Activated CD4-positive, alpha-beta memory T cell treated with anti-CD3 and anti-CD28 coated beads for 36 hours (primary cell): ENCODE data around the gene TNFSF10. TPM values are rescaled to one million over a fixed set of nuclear protein-coding genes. Genes with fewer than 3 reads are reported as not detected.
"Not testable (repeated sequence)": the region's sequence is repeated elsewhere in the genome, so short reads cannot be mapped to it uniquely, and the experiment has no call there.

Experiments
- CTCF ChIA-PET: fragments of 350-600 bp; sonication (Branson Sonifier 250); formaldehyde crosslinking; loops from one replicate; lab custom pipeline; 2021; ENCODE audit warnings: antibody characterized with exemption, inconsistent platforms; lab: Charles Lee
- POLR2A ChIA-PET: fragments of 350-600 bp; sonication (Branson Sonifier 250); formaldehyde crosslinking; loops from one replicate; lab custom pipeline; 2021; ENCODE audit warnings: antibody characterized with exemption; lab: Charles Lee
- DNase-seq: peaks from one replicate; pipeline ENCODE4 v3.0.0-alpha.2; 2020
- H3K27ac Mint-ChIP-seq: one replicate; pipeline ENCODE4 v1.8.0; 2021; ENCODE audit warnings: mixed read lengths
- H3K27me3 Mint-ChIP-seq: one replicate; pipeline ENCODE4 v1.8.0; 2021; ENCODE audit warnings: mixed read lengths
- H3K36me3 Mint-ChIP-seq: one replicate; pipeline ENCODE4 v1.8.0; 2021; ENCODE audit warnings: mixed read lengths
- H3K4me1 Mint-ChIP-seq: one replicate; pipeline ENCODE4 v1.8.0; 2021; ENCODE audit warnings: low read depth, mixed read lengths
- H3K4me3 Mint-ChIP-seq: one replicate; pipeline ENCODE4 v1.8.0; 2021; ENCODE audit warnings: mild to moderate bottlenecking, mixed read lengths
- H3K9me3 Mint-ChIP-seq: one replicate; pipeline ENCODE4 v1.8.0; 2021; ENCODE audit warnings: mixed read lengths
- intact Hi-C: fragments of 100-400 bp; cut with micrococcal nuclease; formaldehyde crosslinking; loops from one replicate; pipeline ENCODE4 v1.15.1; 2023
- total RNA-seq, 2 experiments: library from RNA; stranded (reverse); gene quantifications; one replicate each; pipeline ENCODE4 v1.2.3, GENCODE V29; 2021

The TNFSF10 gene
- total RNA-seq, 2 experiments from 2014 or later, result 30.1 to 31.8 TPM

DNA sequence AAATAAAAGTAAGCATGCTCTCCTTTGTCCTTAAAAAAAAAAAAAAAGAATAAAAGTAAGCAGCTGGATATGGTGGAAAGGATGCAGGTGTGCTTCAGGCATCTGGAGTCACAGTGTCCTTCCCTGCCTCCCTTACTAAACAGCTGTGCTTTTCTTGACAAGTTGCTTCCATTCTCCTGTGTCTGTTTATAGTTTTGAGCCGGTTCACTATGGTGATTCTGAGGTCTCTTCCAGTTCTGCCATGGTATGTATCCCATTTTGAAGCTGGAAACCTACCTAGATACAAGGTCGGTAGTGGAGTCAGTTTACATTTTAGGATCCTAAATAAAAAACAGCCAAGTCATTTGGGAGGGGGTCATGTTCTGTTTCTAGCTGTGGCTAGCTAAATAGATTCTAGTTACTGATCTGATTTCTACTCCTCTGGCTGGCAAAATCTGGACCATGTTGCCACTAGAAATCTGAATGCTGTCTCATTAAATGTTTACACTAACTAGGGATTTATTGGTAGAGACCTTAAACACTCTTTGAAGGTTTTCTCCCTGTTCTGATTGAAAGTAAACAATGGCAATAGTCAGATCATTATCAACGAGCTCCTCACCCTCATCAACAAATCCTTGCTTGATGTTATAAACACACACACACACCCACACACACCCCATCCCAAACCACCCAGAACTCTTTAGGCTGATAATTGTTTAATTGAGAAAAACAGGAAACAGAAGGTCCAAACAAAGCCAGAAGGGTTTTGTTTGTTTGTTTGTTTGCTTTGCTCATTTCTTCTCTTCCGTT lies 7.9 kb downstream of the TNFSF10 start:
- intact Hi-C loops, result loop anchor here (5.0 to 10.0 kb wide), 4 partner anchors 193 to 473 kb away; no protein-coding TSS in a partner anchor
- ChIA-PET CTCF (interaction anchor here (0.6 to 7.4 kb wide), 3 partner anchors 24 to 81 kb away, joined by 3 to 75 read pairs (median 3); no protein-coding TSS in a partner anchor), POLR2A (interaction anchor here (0.6 to 1.3 kb wide), 3 partner anchors 15 to 75 kb away, joined by 3 to 5 read pairs (median 3); no protein-coding TSS in a partner anchor)
- Mint-ChIP-seq H3K27me3 (no peaks in the 10 kb centered on the region), H3K4me1 (peaks cover 93% of the 10 kb centered on the region), H3K9me3 (no peaks in the 10 kb centered on the region), H3K27ac (peak overlapping the region; percentile 87), H3K4me3 (peak overlapping the region; percentile 17), H3K36me3 (peaks cover 46% of the 10 kb centered on the region)
- no peak for DNase-seq

DNA sequence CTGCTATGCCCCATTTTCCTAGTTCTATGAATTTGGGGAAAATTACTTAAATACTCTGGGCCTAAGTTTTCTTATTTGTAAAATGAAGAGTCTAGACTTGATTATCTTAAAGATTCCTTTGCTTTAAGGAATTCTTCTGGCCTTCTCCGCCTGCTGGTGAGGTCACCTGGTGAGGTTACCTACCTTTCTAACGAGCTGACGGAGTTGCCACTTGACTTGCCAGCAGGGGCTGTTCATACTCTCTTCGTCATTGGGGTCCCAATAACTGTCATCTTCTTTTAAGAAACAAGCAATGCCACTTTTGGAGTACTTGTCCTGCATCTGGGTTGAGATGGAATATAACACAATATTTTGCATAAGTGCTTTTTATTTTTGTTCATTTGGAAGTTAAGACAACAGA lies 8.6 kb downstream of the TNFSF10 start:
- intact Hi-C loops, result loop anchor here (5.0 to 10.0 kb wide), 4 partner anchors 192 to 472 kb away; no protein-coding TSS in a partner anchor
- Mint-ChIP-seq H3K4me3 (no peak overlapping the region), H3K9me3 (no peaks in the 10 kb centered on the region), H3K27me3 (no peaks in the 10 kb centered on the region), H3K4me1 (peaks cover 90% of the 10 kb centered on the region), H3K27ac (peak overlapping the region; percentile 87), H3K36me3 (peaks cover 48% of the 10 kb centered on the region)
- POLR2A ChIA-PET, result interaction anchor here (1.3 kb wide), 1 partner anchor 15 kb away, joined by 5 read pairs; no protein-coding TSS in a partner anchor
- DNase-seq, result no peak
- CTCF ChIA-PET, result interaction anchor here (0.8 to 7.4 kb wide), 2 partner anchors 25 to 81 kb away, joined by 3 to 75 read pairs; no protein-coding TSS in a partner anchor

DNA sequence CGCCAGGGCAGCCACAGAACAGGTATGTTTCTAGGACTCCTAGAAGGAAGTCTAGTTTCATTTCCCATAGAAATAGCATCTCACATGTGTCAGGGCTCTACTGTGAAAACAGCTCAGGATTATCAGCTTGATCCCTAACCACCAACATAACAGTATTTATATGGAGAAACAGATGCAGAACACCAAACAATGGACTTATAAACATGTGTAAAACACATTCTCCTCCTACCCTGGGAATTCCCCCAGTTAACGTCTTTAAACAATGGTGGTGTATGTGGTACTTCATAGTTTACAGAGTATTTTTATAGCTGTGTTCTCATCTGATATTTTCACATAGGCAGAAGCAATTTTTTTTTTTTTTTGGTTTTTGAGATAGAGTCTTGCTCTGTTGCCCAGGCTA lies 9.7 kb downstream of the TNFSF10 start:
- no peak for DNase-seq
- no peaks in the 10 kb centered on the region for H3K27me3 Mint-ChIP-seq
- POLR2A ChIA-PET, result interaction anchor here (0.8 to 1.7 kb wide), 4 partner anchors 9 to 79 kb away, joined by 3 to 8 read pairs (median 5); partner anchors contain the start of gene TNFSF10
- peak overlapping the region; percentile 39 for H3K4me3 Mint-ChIP-seq
- peaks cover 57% of the 10 kb centered on the region for H3K36me3 Mint-ChIP-seq
- peak overlapping the region; percentile 87 for H3K27ac Mint-ChIP-seq
- no peaks in the 10 kb centered on the region for H3K9me3 Mint-ChIP-seq
- intact Hi-C loops, result loop anchor here (10.0 kb wide), 2 partner anchors 231 to 379 kb away; no protein-coding TSS in a partner anchor
- CTCF ChIA-PET, result interaction anchor here (1.0 to 7.4 kb wide), 6 partner anchors 17 to 94 kb away, joined by 3 to 75 read pairs (median 4); no protein-coding TSS in a partner anchor
- peaks cover 88% of the 10 kb centered on the region for H3K4me1 Mint-ChIP-seq

DNA sequence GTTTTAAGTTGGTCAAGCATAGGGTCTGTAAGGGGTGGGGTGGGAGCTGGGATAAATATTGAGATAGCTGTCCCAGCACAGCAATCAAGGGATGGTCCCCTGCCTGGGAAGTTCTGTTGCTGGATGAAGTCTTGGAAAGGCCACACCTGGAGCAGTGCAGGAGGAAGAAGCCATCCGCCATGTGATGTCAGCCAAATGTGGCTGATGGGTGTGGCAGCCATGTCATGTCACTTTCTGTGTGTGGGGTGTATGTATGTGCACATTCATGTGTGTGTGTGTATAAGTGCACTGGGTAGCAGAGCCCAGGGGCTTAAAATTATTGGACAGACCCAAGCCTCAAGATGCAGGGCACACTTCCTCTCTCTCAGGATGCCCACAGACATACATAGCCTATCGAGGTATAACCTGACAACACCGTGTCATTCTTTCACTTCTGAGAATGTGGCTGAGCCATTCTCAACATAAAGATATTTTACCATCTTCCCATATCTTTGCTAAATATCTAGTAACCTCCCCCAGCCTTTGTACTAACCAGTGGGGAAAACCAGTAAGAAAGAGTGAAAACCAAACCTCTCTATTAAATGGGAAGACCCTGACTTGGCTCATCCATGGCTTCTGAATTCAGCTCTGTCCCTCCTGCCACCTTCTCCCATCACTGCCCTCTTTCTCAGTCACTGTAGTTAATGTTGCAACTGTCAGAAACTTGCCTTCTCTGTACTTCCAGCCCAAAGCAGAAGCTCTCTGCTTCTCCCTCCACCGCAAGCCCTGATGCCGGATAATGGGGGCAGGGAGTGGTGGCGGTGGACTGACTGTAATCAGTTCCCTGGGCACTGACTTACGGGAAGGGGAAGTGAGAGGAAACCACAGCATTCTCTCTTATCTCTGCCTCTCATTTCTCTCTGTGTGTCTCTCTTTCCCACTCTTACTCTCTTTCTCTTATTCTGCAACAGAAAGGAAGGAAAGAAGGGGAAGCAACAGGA lies 11.2 kb downstream of the TNFSF10 start:
- ChIA-PET CTCF (interaction anchor here (0.7 to 7.4 kb wide), 10 partner anchors 11 to 155 kb away, joined by 3 to 75 read pairs (median 4); partner anchors contain the start of gene TNFSF10), POLR2A (interaction anchor here (0.9 to 1.7 kb wide), 7 partner anchors 8 to 82 kb away, joined by 3 to 7 read pairs (median 4); partner anchors contain the start of gene TNFSF10)
- H3K9me3 Mint-ChIP-seq, result no peaks in the 10 kb centered on the region
- DNase-seq, result peak; percentile 89
- peaks cover 81% of the 10 kb centered on the region for H3K4me1 Mint-ChIP-seq
- intact Hi-C loops, result loop anchor here (1.0 to 10.0 kb wide), 7 partner anchors 22 to 377 kb away; no protein-coding TSS in a partner anchor
- peak overlapping the region; percentile 52 for H3K4me3 Mint-ChIP-seq
- peaks cover 67% of the 10 kb centered on the region for H3K36me3 Mint-ChIP-seq
- H3K27me3 Mint-ChIP-seq, result no peaks in the 10 kb centered on the region
- peak overlapping the region; percentile 93 for H3K27ac Mint-ChIP-seq

DNA sequence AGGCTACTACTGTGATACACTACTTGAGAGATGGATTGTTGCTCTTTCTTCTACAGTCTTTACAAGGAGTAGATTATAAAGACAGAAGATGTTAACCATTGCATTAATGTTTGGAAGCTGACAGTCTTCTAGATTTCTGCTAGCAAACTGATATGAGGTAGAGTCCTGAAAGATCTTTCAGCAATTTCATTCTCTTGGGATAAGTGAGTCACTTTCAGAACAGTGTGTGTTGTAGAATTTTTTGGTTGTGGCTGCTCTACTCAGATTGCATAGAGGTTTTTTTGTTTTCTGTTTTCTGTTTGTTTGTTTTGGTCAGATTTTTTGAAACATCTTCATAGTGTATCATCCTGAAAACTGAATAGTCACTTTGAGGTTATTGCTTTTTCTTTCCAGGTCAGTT lies 17.1 kb downstream of the TNFSF10 start:
- no peaks in the 10 kb centered on the region for H3K27me3 Mint-ChIP-seq

DNA sequence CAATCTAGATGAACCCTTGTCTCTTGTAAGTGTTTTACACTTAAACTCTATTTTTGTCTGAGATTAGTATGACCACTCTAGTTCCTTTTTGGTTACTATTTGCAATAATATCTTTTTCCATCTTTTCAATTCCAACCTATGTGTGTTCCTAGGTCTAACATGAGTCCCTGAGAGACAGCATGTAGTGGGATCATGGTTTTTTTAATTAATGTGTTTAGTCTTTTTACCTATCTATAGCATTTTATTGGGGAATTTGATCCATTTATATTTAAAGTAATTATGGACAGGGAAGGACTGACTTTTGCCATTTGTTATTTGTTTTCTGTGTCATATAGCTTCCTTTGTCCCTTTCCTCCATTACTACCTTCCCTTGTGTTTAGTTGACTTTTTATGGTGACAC lies 21.7 kb downstream of the TNFSF10 start:
- Mint-ChIP-seq H3K4me1 (peaks cover 12% of the 10 kb centered on the region), H3K27ac (no peak overlapping the region), H3K4me3 (no peak overlapping the region), H3K9me3 (peaks cover 7% of the 10 kb centered on the region), H3K36me3 (peaks cover 23% of the 10 kb centered on the region), H3K27me3 (no peaks in the 10 kb centered on the region)
- intact Hi-C loops, result no loop called here
- DNase-seq, result no peak
- ChIA-PET POLR2A (no interaction called here), CTCF (no interaction called here)

More for the DNA sequence above, 17.1 kb downstream of the TNFSF10 start:
- intact Hi-C loops, result no loop called here
- ChIA-PET CTCF (interaction anchor here (1.0 to 1.8 kb wide), 3 partner anchors 14 to 117 kb away, joined by 3 to 4 read pairs (median 4); no protein-coding TSS in a partner anchor), POLR2A (no interaction called here)
- Mint-ChIP-seq H3K4me3 (no peak overlapping the region), H3K27ac (peak overlapping the region; percentile 59), H3K4me1 (peaks cover 38% of the 10 kb centered on the region), H3K9me3 (peaks cover 7% of the 10 kb centered on the region), H3K36me3 (peaks cover 60% of the 10 kb centered on the region)
- DNase-seq, result no peak

DNA sequence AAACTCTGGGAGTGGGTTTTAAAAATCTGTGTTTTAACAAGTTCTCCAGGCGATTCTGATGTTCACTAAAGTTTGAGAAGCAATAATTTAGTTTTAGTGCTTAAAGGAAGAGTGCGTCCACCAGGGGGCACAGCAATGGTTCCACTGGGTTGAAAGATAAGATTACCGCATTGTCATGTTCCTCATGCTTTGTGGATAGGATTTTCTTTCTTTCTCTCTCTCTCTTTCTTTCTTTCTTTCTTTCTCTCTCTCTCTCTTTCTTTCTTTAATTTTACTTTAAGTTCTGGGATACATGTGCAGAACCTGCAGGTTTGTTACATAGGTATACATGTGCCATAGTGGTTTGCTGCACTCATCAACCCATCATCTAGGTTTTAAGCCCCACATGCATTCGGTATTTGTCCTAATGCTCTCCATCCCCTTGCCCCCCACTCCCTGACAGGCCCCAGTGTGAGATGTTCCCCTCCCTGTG lies 33.0 kb downstream of the TNFSF10 start:
- H3K36me3 Mint-ChIP-seq, H3K9me3 Mint-ChIP-seq, POLR2A ChIA-PET, H3K4me1 Mint-ChIP-seq, H3K27me3 Mint-ChIP-seq, H3K4me3 Mint-ChIP-seq: not testable (repeated sequence)
- CTCF ChIA-PET, result interaction anchor here (0.7 to 1.1 kb wide), 8 partner anchors 8 to 178 kb away, joined by 3 to 26 read pairs (median 4); no protein-coding TSS in a partner anchor
- intact Hi-C loops, result loop anchor here (1.0 to 2.0 kb wide), 6 partner anchors 22 to 177 kb away; no protein-coding TSS in a partner anchor
- H3K27ac Mint-ChIP-seq, result peak overlapping the region; percentile 59
- DNase-seq, result peak; percentile 86

DNA sequence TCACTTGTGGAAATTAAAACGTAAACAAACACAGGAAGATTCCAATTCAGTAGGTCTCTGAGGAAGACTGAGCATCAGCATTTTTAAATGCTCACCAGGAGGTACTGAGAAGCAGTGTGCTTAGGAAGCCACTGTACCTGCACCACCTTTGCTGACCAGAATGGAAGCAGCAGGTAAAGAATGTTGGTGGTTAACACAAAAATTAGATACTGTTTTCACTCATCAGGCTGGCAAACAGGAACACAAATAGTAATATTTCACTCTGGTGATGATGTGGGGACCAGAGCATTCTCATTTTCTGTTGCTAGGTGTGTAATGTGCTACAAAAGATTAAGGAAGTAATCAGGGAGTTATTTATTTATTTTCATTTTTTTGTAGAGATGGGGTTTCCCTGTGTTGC lies 45.1 kb downstream of the TNFSF10 start:
- POLR2A ChIA-PET, result no interaction called here
- intact Hi-C loops, result no loop called here
- no peaks in the 10 kb centered on the region for H3K27me3 Mint-ChIP-seq

DNA sequence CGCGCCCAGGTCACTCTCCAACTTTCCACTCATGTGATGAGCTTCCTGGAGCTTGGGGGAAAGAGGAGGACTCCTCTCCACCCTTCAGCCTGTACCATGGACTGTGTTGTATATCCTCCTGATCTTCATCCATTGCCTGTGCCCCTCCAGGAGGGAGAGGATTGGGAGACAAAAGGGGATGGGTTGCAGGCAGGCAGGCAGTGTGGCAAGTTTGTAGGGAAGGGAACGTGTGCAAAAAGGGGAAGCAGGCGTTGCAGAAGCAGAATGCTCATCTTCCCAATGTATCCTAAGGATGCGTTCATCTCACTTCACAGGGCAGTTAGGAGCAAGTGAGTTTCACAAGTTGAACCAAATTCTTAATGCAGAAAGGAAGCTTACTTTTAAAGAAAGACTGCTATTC lies 46.9 kb downstream of the TNFSF10 start:
- Mint-ChIP-seq H3K4me1 (peaks cover 17% of the 10 kb centered on the region), H3K4me3 (peak overlapping the region; percentile 30), H3K9me3 (peaks cover 5% of the 10 kb centered on the region), H3K27me3 (no peaks in the 10 kb centered on the region), H3K36me3 (no peaks in the 10 kb centered on the region), H3K27ac (no peak overlapping the region)
- no peak for DNase-seq
- CTCF ChIA-PET, result interaction anchor here (0.7 to 3.4 kb wide), 11 partner anchors 9 to 276 kb away, joined by 3 to 28 read pairs (median 5); no protein-coding TSS in a partner anchor
- intact Hi-C loops, result no loop called here
- POLR2A ChIA-PET, result interaction anchor here (0.6 kb wide), 1 partner anchor 262 kb away, joined by 3 read pairs; no protein-coding TSS in a partner anchor

More for the DNA sequence above, 45.1 kb downstream of the TNFSF10 start:
- Mint-ChIP-seq H3K4me1 (peaks cover 17% of the 10 kb centered on the region), H3K9me3 (no peaks in the 10 kb centered on the region), H3K27ac (no peak overlapping the region), H3K36me3 (no peaks in the 10 kb centered on the region), H3K4me3 (no peak overlapping the region)
- DNase-seq, result no peak
- CTCF ChIA-PET, result interaction anchor here (0.7 to 3.4 kb wide), 6 partner anchors 8 to 442 kb away, joined by 3 to 28 read pairs (median 7); no protein-coding TSS in a partner anchor

DNA sequence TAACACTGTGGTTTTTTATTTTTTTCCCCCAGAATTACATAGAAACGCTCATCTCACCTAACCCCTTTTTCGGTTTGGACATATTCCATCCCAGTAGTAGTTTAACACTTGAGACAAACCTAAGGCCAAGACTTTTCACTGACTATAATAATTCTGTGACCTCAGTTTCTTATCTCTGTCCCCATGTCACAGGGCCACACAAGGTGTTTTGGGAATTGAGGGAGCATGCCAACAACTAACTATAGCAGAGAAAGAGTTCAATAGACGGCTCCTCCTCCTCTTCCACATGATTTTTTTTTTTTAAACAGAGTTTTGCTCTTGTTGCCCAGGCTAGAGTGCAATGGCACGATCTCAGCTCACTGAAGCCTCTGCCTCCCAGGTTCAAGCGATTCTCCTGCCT lies 47.5 kb downstream of the TNFSF10 start:
- Mint-ChIP-seq H3K4me3 (no peak overlapping the region), H3K27ac (no peak overlapping the region), H3K27me3 (peaks cover 2% of the 10 kb centered on the region), H3K4me1 (peaks cover 17% of the 10 kb centered on the region), H3K36me3 (no peaks in the 10 kb centered on the region), H3K9me3 (peaks cover 5% of the 10 kb centered on the region)
- intact Hi-C loops, result no loop called here
- ChIA-PET CTCF (interaction anchor here (0.8 to 3.4 kb wide), 7 partner anchors 10 to 277 kb away, joined by 3 to 28 read pairs (median 3); no protein-coding TSS in a partner anchor), POLR2A (no interaction called here)
- DNase-seq, result no peak
